SHP77 treated with DMSO at 0.1 percent for 48 hours (cell line): ENCODE measurements around the gene ADCY9.
A peak's percentile ranks its signal among the peaks of the same experiment; 100 is the strongest.
"Not testable (repeated sequence)": the region's sequence is repeated elsewhere in the genome, so short reads cannot be mapped to it uniquely, and the experiment has no call there.

Experiments
- DNase-seq: peaks from one replicate; lab custom pipeline; 2025; lab: John Stamatoyannopoulos, UW

Gene ADCY9

GRCh38 chr16:3950343-3951193, 165.7 kb downstream of the ADCY9 start:
- peak; percentile 2 for DNase-seq

- DNase-seq: no peak
Measured at GRCh38 chr16:3949946-3950342, 166.3 kb downstream of the ADCY9 start.

GRCh38 chr16:3949287-3949686, 167.0 kb downstream of the ADCY9 start:
- DNase-seq: peak; percentile 55

- DNase-seq: no peak
Measured at GRCh38 chr16:3948378-3948995, 167.8 kb downstream of the ADCY9 start.

- no peak for DNase-seq
Measured at GRCh38 chr16:3946604-3947180, 169.6 kb downstream of the ADCY9 start.

- DNase-seq: no peak
Measured at GRCh38 chr16:3945751-3946603, 170.3 kb downstream of the ADCY9 start.

- DNase-seq: not testable (repeated sequence)
Measured at GRCh38 chr16:3944457-3944856, 171.8 kb downstream of the ADCY9 start.

GRCh38 chr16:3942146-3942545, 174.1 kb downstream of the ADCY9 start:
- DNase-seq: not testable (repeated sequence)

GRCh38 chr16:3938843-3939624, 177.2 kb downstream of the ADCY9 start:
- DNase-seq: peak; percentile 20

- no peak for DNase-seq
Measured at GRCh38 chr16:3938471-3938842, 177.8 kb downstream of the ADCY9 start.

- DNase-seq: no peak
Measured at GRCh38 chr16:3937066-3937875, 179.0 kb downstream of the ADCY9 start.

GRCh38 chr16:3935921-3936320, 180.3 kb downstream of the ADCY9 start:
- DNase-seq: no peak

GRCh38 chr16:3934491-3935181, 181.6 kb downstream of the ADCY9 start:
- no peak for DNase-seq

GRCh38 chr16:3927147-3927546, 189.1 kb downstream of the ADCY9 start:
- DNase-seq: not testable (repeated sequence)

GRCh38 chr16:3924763-3925162, 191.5 kb downstream of the ADCY9 start:
- DNase-seq: no peak

- no peak for DNase-seq
Measured at GRCh38 chr16:3922241-3922640, 194.0 kb downstream of the ADCY9 start.

GRCh38 chr16:3920206-3920605, 196.0 kb downstream of the ADCY9 start:
- no peak for DNase-seq

GRCh38 chr16:3919413-3919812, 196.8 kb downstream of the ADCY9 start:
- DNase-seq: no peak

GRCh38 chr16:3915426-3916260, 200.6 kb downstream of the ADCY9 start:
- DNase-seq: no peak
